Measurements from ENCODE around the gene DCLK3.

The DCLK3 gene

DNA sequence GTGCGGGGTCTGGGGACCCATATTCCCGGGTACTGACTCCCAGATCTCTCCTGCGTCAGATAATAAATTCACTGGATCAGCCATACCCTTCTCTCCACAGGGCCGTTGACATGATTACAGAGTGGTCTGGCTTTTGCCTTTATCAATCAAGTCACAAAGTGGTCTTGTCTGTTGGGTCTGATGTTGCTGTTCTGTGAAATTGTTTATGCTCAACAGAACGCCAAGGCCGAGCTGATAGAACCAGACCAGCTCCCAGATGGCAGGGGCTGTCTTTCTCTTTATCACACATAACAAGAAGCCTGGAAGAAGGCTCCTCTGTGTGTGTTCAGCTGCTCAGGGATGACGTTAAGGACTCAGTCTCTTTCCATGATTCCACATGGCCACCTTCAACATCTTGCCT lies 751 bp upstream of the DCLK3 start:
- DNase-seq: no peak

DNA sequence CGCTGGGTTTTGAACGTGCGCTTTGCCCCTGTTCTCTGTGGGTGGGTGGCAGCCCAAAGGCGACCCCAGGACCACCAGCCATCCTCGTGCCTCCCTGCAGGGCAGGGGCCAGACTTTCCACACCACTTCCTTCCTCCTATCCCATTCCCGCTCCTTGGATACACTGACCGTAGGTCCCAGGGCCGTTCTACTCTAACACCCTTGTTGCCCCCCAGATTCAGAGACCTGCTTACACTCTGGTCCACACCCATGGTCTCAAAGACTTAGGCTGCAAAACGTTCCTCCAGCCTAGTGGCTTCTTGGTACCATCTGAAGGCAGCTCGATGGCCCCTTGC lies 318 bp upstream of the DCLK3 start:
- DNase-seq: no peak

GRCh38 chr3:36762918-36763849 lies 1.2 kb downstream of the DCLK3 start:
- no peak for DNase-seq

DNA sequence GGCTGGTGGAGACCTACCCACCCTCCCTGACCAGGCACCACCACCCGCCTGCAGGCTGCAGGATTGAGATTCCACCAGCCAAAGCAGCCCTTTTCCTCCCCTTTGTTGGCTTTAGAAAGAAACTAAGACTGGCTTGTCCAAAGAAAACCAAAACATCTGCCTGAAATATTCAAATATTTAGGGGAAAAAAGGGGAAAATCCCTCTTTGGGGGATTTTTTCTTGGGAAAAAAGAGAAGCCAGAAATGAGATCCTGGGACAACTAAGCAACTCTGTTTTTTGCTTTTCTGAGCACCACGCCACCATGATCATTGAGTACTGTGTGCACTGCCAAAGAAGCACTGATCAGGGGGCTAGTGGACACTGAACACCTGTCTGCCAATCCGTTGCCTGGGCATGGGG lies 2.6 kb downstream of the DCLK3 start:
- no peak for DNase-seq

DNA sequence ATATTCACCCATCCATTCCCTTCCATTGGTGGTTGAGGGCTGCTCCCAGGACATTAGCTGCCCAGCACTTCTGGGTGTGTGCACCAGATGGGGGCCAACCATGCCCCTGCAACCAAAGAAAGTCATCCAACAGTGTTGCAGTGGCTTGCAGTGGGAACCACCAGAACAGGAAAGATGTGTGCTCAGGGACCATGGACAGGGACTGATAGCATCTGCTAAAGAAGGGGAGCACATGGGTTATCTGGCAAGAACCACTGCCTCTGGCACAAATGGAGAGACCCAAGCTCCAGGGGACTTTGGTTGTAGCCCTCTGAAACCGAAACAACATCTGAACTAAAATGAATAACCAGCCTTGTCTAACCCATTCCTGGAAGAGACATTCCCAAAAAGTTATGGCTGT lies 8.1 kb downstream of the DCLK3 start:
- DNase-seq: no peak

GRCh38 chr3:36751326-36751725 lies 13.0 kb downstream of the DCLK3 start:
- no peak for DNase-seq

DNA sequence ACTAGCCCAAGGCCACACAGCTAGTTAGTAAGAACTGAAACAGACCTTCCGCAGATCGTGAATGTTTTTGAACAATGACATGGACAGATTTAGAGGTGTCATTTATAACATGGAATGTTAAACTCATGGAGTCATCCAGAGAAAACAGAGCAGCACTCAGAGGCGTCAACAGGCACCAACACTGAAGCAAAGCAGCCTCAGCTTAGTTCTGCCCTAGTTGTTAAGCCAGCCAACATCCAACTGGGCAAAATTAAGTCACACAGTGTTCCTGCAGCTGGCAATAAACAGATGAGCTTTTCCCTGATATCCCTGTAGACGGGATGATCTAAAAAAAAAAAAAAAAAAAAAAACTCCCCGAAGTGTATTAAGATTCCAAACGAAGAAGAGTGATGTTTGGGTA lies 13.6 kb downstream of the DCLK3 start:
- no peak for DNase-seq

- DNase-seq: no peak
These were observed 19.6 kb downstream of the DCLK3 start for GRCh38 chr3:36744763-36745162.

DNA sequence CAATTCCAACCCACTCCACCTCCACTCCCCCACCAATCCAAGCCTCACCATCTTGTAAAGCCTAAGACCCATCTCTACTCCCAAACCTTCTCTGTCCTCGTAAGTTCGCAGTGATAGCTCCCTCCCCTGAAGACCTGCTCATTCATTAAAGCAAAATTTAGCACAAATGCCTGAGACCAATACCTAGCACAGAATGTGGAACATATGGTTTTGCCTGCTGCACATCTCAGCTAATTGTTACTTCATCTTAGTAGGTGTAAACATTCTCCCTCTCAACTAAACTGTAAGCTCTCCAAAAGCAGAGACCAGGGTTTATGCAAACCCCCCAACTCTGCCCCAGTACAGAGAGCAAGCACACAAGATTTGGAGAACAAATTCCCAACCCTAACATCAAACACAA lies 20.5 kb downstream of the DCLK3 start:
- DNase-seq: no peak

- no peak for DNase-seq
These were observed 23.1 kb downstream of the DCLK3 start for GRCh38 chr3:36741285-36741684.

DNA sequence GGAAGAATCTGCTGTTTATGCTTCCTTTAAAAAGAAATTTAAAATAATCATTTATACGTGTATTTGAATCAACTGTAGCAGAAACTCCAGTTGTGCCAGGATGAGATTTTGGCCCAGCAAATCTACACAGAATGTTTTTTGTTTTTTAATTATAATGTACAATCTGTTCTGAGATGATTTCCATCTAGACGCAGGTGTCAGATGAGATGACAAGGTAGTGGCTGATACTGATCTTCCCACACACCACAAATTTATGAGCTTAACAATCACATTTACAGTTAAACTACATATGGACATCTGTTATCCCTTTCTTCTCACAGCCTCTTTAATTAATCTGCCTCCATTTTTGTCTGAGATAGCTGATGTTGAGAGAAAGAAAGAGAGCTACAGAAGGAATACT lies 23.6 kb downstream of the DCLK3 start:
- no peak for DNase-seq

DNA sequence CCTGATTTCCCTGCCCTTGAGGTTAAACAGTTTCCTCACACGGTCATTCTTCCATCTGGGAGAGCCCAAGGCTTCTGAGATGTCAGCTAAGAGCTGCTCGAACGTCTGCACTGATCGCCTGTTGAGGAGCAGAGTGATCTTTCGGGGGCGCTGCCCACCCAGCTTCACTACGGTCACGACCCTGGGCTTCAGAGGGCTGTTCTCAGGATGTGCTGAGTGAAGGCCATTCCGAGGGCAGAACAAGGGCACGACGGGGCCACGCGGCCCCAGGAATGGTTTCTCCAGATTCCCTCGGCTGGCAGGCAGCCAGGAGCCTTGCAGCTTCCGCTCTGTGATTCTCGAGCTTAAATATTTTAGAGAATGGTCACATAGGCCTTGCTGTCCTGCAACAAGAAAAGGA lies 25.7 kb downstream of the DCLK3 start:
- no peak for DNase-seq

DNA sequence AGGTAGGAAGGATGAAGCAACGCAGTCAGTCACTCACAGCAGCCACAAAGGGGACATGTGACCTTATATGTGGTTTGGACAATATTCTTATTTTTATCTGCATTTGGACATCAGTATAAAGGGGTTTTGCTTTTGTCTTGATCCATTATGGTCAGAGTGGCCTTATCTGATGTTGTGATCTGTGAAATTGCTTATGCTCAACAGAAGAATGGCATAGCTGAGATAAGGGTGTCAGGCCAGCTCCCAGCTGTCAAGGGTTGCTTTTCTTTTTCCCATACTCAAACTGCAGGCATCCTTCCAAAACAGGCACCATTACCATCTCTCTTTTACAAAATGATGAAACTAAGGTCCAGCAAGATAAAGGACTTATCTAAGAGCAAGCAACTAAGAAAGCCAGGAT lies 28.1 kb downstream of the DCLK3 start:
- DNase-seq: no peak

GRCh38 chr3:36734742-36735141 lies 29.6 kb downstream of the DCLK3 start:
- no peak for DNase-seq

- no peak for DNase-seq
These were observed 30.6 kb downstream of the DCLK3 start for GRCh38 chr3:36733723-36734122.

GRCh38 chr3:36733162-36733696 lies 31.1 kb downstream of the DCLK3 start:
- no peak for DNase-seq

- DNase-seq: no peak
These were observed 33.4 kb downstream of the DCLK3 start for GRCh38 chr3:36730966-36731365.

- DNase-seq: peak; percentile 32
These were observed 34.9 kb downstream of the DCLK3 start for GRCh38 chr3:36729204-36730056.

DNA sequence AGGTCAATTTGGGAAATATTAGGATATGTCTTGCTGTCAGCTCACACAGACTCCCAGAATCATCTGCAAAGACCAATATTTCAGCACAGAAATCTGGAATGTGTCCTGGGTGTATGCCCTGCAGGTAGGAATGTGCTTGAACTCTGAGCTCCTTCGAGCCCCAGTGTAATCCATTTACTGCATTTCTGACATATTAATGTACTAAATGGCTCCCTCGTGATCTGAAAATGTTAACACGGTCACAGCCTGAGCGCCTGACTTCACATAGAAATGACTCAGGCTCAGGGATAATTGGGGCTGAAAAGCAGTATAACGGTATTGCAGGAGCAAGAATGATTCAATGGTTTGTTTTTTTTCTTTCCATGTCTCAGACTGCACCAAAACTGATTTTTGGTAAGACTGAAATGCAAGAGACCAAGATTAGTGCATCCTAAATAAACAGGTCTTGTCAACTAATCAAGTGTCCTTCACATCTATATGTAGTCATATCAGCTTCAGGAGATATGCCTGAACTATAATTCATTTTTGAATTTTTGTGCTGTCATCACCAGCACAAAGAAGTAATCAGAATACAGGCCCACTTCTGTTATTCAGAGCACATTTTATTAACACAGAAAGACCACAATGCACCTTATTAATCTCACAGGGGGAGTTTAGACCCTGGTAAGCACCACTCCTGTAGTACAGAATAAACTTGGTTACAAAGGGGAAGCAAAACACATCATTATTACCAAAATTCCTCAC lies 49.8 kb downstream of the DCLK3 start:
- DNase-seq: no peak

- no peak for DNase-seq
These were observed 50.4 kb downstream of the DCLK3 start for GRCh38 chr3:36713904-36714303.

DNA sequence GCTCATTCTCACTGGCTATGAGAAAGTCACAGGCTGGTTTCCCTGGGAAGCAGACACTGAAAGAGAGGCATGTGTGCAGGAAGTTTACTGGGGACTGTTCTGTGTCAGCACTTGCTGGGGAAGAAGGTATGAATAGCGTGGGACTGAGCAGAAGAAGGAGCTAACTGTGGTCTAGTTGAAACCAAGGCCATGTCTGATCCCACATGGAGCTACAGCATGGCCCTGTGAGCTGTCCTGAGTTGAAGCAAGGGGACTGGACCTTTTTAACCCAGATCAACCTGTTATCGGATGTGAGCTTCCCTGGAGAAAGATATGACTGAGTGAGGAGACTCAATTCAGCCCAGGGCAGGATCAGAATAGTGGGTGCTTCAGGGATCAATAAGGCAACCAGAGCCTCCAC lies 53.7 kb downstream of the DCLK3 start:
- DNase-seq: no peak

DNA sequence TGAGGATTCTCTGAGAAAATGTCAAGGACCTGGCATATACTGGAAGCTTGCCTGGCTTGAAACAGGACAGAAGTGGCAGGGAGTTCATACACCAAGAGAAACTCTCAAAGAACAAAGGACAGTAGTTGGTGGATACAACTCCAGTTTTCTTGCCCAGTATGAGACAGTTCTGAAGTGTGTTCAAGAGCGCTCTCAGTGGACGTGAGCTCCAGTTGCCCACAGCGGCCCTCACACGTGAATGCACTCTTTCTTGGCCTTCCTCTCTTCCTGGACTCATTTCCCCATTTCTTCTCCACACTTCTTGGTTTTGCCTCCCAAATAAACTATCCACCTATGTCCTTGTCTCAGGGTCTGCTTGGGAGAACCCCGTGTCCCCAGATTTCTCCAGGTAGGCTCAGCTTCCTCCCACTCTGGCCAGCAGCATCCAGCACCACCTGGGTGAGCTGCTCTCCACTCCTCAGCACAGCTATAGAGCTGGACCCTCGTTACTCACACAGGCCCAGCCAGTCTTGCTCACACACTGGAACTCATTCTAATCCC lies 54.5 kb downstream of the DCLK3 start:
- no peak for DNase-seq

- DNase-seq: no peak
These were observed 55.1 kb downstream of the DCLK3 start for GRCh38 chr3:36709281-36709680.

Measured in NCI-H1092 treated with DMSO at 0.1 percent for 48 hours (cell line).